PC-9 (cell line): Measurements from ENCODE around the gene DNAJC13.

Source experiments
- CTCF ChIP-seq: fragments of 200-600 bp; sonication (generic); conservative IDR thresholded peaks from 2 replicates; pipeline ENCODE4 v1.6.1; 2017; ENCODE audit warnings: mixed run types, antibody characterized with exemption, mild to moderate bottlenecking, moderate library complexity
- EZH2 ChIP-seq: fragments of 200-600 bp; sonication (generic); IDR thresholded peaks from 2 replicates; pipeline ENCODE4 v1.8.0; 2017; ENCODE audit warnings: antibody characterized with exemption, low read depth

GRCh38 chr3:132404276-132404675 lies 13.0 kb upstream of the DNAJC13 start:
- TF ChIP-seq CTCF = no peak
- no peak for TF ChIP-seq EZH2
